ENCODE measurements around the gene NXPH2.
"Not testable (repeated sequence)": the region's sequence is repeated elsewhere in the genome, so short reads cannot be mapped to it uniquely, and the experiment has no call there.

The NXPH2 gene

GRCh38 chr2:138757384-138757783, 22.8 kb downstream of the NXPH2 start:
- no peak for DNase-seq (ENCODE audit: low read depth in 2 of 3, low spot score in 1 of 3)

- DNase-seq (ENCODE audit: low read depth in 2 of 3, low spot score in 1 of 3): no peak
Observed at GRCh38 chr2:138752197-138752956, 27.8 kb downstream of the NXPH2 start.

GRCh38 chr2:138744713-138745112, 35.5 kb downstream of the NXPH2 start:
- no peak for DNase-seq (ENCODE audit: low read depth in 2 of 3, low spot score in 1 of 3)

- no peak for DNase-seq (ENCODE audit: low read depth in 2 of 3, low spot score in 1 of 3)
Observed at GRCh38 chr2:138742441-138743057, 37.6 kb downstream of the NXPH2 start.

GRCh38 chr2:138741851-138742250, 38.3 kb downstream of the NXPH2 start:
- DNase-seq (ENCODE audit: low read depth in 2 of 3, low spot score in 1 of 3): no peak

GRCh38 chr2:138737009-138737554, 43.1 kb downstream of the NXPH2 start:
- not testable (repeated sequence) for DNase-seq (ENCODE audit: low read depth in 2 of 3, low spot score in 1 of 3)

- no peak for DNase-seq (ENCODE audit: low read depth in 2 of 3, low spot score in 1 of 3)
Observed at GRCh38 chr2:138732651-138733050, 47.5 kb downstream of the NXPH2 start.

GRCh38 chr2:138730497-138731030, 49.6 kb downstream of the NXPH2 start:
- no peak for DNase-seq (ENCODE audit: low read depth in 2 of 3, low spot score in 1 of 3)

- no peak for DNase-seq (ENCODE audit: low read depth in 2 of 3, low spot score in 1 of 3)
Observed at GRCh38 chr2:138727956-138728355, 52.2 kb downstream of the NXPH2 start.

- no peak for DNase-seq (ENCODE audit: low read depth in 2 of 3, low spot score in 1 of 3)
Observed at GRCh38 chr2:138726681-138727080, 53.5 kb downstream of the NXPH2 start.

GRCh38 chr2:138724729-138725459, 55.3 kb downstream of the NXPH2 start:
- DNase-seq (ENCODE audit: low read depth in 2 of 3, low spot score in 1 of 3): no peak

GRCh38 chr2:138724327-138724726, 55.9 kb downstream of the NXPH2 start:
- no peak for DNase-seq (ENCODE audit: low read depth in 2 of 3, low spot score in 1 of 3)

- DNase-seq (ENCODE audit: low read depth in 2 of 3, low spot score in 1 of 3): no peak
Observed at GRCh38 chr2:138723196-138723987, 56.8 kb downstream of the NXPH2 start.

GRCh38 chr2:138722316-138722715, 57.9 kb downstream of the NXPH2 start:
- no peak for DNase-seq (ENCODE audit: low read depth in 2 of 3, low spot score in 1 of 3)

- no peak for DNase-seq (ENCODE audit: low read depth in 2 of 3, low spot score in 1 of 3)
Observed at GRCh38 chr2:138720035-138720838, 60.0 kb downstream of the NXPH2 start.

- DNase-seq (ENCODE audit: low read depth in 2 of 3, low spot score in 1 of 3): no peak
Observed at GRCh38 chr2:138718405-138718804, 61.8 kb downstream of the NXPH2 start.

- no peak for DNase-seq (ENCODE audit: low read depth in 2 of 3, low spot score in 1 of 3)
Observed at GRCh38 chr2:138716183-138716582, 64.0 kb downstream of the NXPH2 start.

- DNase-seq (ENCODE audit: low read depth in 2 of 3, low spot score in 1 of 3): no peak
Observed at GRCh38 chr2:138713504-138713903, 66.7 kb downstream of the NXPH2 start.

- DNase-seq (ENCODE audit: low read depth in 2 of 3, low spot score in 1 of 3): no peak
Observed at GRCh38 chr2:138713069-138713496, 67.1 kb downstream of the NXPH2 start.
